Measurements from ENCODE around the gene BSND. TPM values are rescaled to one million over a fixed set of nuclear protein-coding genes. Genes with fewer than 3 reads are reported as not detected.

Gene BSND
- not detected in 2 replicates for total RNA-seq

GRCh38 chr1:54998677-54999076 lies at the start of gene BSND:
Gene BSND (plus strand): TSS chr1:54998933. CDS start chr1:54999187, 254 bp downstream.

GRCh38 chr1:54980528-54981241 lies 18.0 kb upstream of the BSND start, which contains the start of gene TMEM61:
Gene TMEM61 (plus strand): TSS chr1:54980628. CDS start chr1:54981066, 438 bp downstream.

GRCh38 chr1:55039342-55040082 lies 40.8 kb downstream of the BSND start, which contains the start of gene PCSK9:
Gene PCSK9 (plus strand): TSS chr1:55039548. CDS start chr1:55039838, 290 bp downstream.

Other genes starting within 250 kb of the BSND start
- 3.3 and 4.0 TPM in 2 replicates for gene PARS2, start 234.4 kb upstream of the BSND start, total RNA-seq
- under 0.01 and 0.09 TPM in 2 replicates for gene TTC22, start 197.6 kb upstream of the BSND start, total RNA-seq
- 33.3 and 37.3 TPM in 2 replicates for gene DHCR24, start 111.7 kb upstream of the BSND start, total RNA-seq
- gene TMEM61, start 18.3 kb upstream of the BSND start, total RNA-seq = not detected in 2 replicates
- under 0.01 and 0.22 TPM in 2 replicates for gene PCSK9, start 40.6 kb downstream of the BSND start, total RNA-seq
- gene USP24, start 216.4 kb downstream of the BSND start, total RNA-seq = 61.6 and 71.7 TPM in 2 replicates

Data from dermis lymphatic vessel endothelial cell (primary cell).